Stimulated activated CD4-positive, alpha-beta T cell treated with anti-CD3 and anti-CD28 coated beads, Interleukin-12 subunit alpha, Interleukin-12 subunit beta, amount 100 ng/mL, for 48 hours (primary cell): Measurements from ENCODE around the gene TMF1.

Source experiments
- DNase-seq, 3 donors: peaks; one replicate each; pipeline ENCODE4 v3.0.0-alpha.2; 2020; ENCODE audit warnings: low read depth in 2 of 3, low spot score in 1 of 3

TMF1 gene

DNA sequence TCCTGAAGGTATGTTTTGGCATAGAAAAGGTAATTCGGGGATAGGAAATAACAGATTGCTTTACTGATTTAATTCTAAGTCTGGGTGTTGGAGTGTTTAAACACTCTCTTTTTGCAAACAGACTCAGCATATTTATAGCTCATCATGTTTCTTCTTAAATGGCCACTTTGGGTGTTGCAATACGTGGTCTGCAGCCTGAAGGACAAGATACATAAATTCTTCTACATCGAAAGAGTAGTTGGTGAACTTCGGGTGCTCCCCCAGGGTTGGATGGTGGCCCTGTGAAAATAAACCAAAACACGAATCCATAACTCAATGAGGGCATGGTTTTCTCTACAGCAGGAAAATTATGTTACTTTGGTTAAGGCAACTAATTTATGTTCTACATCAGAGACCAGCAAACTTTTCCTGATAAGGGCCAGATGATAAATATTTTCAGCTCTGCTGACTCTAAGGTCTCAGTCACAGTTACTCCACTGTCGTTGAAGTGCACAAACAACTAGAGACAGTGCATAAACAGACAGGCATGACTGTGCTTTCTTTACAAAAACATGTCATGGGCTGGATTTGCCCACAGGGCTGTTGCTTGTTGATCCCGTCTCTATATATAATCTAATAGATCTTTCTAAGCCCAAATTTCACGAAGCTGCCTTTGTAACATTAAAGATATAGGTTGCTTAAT, 74.5 kb downstream of the TMF1 start:
- no peak for DNase-seq

- no peak for DNase-seq
Observed at GRCh38 chr3:68974711-68975110, 77.4 kb downstream of the TMF1 start.

- DNase-seq, result no peak
Observed at GRCh38 chr3:68973639-68974038, 78.5 kb downstream of the TMF1 start.

GRCh38 chr3:68972358-68972979, 79.7 kb downstream of the TMF1 start:
- peak; percentile 6 to 34 (median 6) for DNase-seq
